Endodermal cell (in vitro differentiated cells): ENCODE results near the gene TTLL11. TPM values are rescaled to one million over a fixed set of nuclear protein-coding genes. Genes with fewer than 3 reads are reported as not detected.

Experiments
- DNase-seq: peaks from one replicate; pipeline ENCODE4 v3.0.0-alpha.2; 2017
- H3K27ac ChIP-seq: 2 replicates; pipeline ENCODE4 v1.5.1; 2013; ENCODE audit warnings: mild to moderate bottlenecking, low read depth, low read length, moderate library complexity
- H3K27me3 ChIP-seq: 2 replicates; pipeline ENCODE4 v1.6.1; 2013; ENCODE audit warnings: mild to moderate bottlenecking, low read length, moderate library complexity; ENCODE audit not compliant: insufficient read depth, control insufficient read depth, poor library complexity, severe bottlenecking
- H3K36me3 ChIP-seq: 2 replicates; pipeline ENCODE4 v1.7.0; 2013; ENCODE audit warnings: mild to moderate bottlenecking, low read length, moderate library complexity; ENCODE audit not compliant: control insufficient read depth, insufficient read depth
- H3K4me1 ChIP-seq: one replicate; pipeline ENCODE4 v1.7.0; 2013; ENCODE audit warnings: low read length; ENCODE audit not compliant: control insufficient read depth, insufficient read depth
- H3K4me3 ChIP-seq: 2 replicates; pipeline ENCODE4 v1.5.1; 2013; ENCODE audit warnings: mild to moderate bottlenecking, low read length, moderate library complexity
- H3K9ac ChIP-seq: 2 replicates; pipeline ENCODE4 v1.6.1; 2013; ENCODE audit warnings: mild to moderate bottlenecking, low read length, moderate library complexity; ENCODE audit not compliant: poor library complexity, severe bottlenecking; ENCODE audit errors: extremely low read depth
- H3K9me3 ChIP-seq: 2 replicates; pipeline ENCODE4 v1.6.1; 2013; ENCODE audit warnings: mild to moderate bottlenecking, low read length, moderate library complexity; ENCODE audit not compliant: control insufficient read depth
- H3K27ac Mint-ChIP-seq: 2 replicates; pipeline ENCODE4 v1.8.0; 2020; ENCODE audit warnings: mixed read lengths
- H3K27me3 Mint-ChIP-seq: 2 replicates; pipeline ENCODE4 v1.8.0; 2021; ENCODE audit warnings: mild to moderate bottlenecking, mixed read lengths; ENCODE audit not compliant: insufficient read depth
- H3K36me3 Mint-ChIP-seq: 2 replicates; pipeline ENCODE4 v1.8.0; 2020; ENCODE audit warnings: low read depth, mixed read lengths
- H3K4me1 Mint-ChIP-seq: 2 replicates; pipeline ENCODE4 v1.8.0; 2020; ENCODE audit warnings: mixed read lengths
- H3K4me3 Mint-ChIP-seq: 2 replicates; pipeline ENCODE4 v1.8.0; 2020; ENCODE audit warnings: mild to moderate bottlenecking, moderate library complexity, mixed read lengths
- H3K9me3 Mint-ChIP-seq: 2 replicates; pipeline ENCODE4 v1.8.0; 2020; ENCODE audit warnings: mild to moderate bottlenecking, mixed read lengths
- WGBS, 2 experiments: methylation state at CpG; one replicate each; pipeline versions ENCODE4 v1.1.5 to v1.1.7; 2013; ENCODE audit warnings: missing lambda C conversion rate in 2 of 2, mixed read lengths in 1 of 2; ENCODE audit not compliant: insufficient coverage in 1 of 2, insufficient read length in 1 of 2; 5-methylcytosine and 5-hydroxymethylcytosine counted together
- total RNA-seq, 2 donors: library from RNA; stranded (reverse); fragmentation: NEBNext Ultra II Directional in 1 of 2; extraction: Animal tissue kit (Norgen Biotek cat#: 25700) in 1 of 2; gene quantifications; 2 replicates in 1 of 2; 3 replicates in 1 of 2; pipeline ENCODE4 v1.2.1, GENCODE V29; 2021
- TF ChIP-seq, protein P1 (sequence below): fragments of 200-600 bp; sonication (generic); conservative IDR thresholded peaks from 2 replicates; pipeline ENCODE4 v1.5.0; 2021; ENCODE audit warnings: antibody characterized with exemption, mild to moderate bottlenecking

Gene TTLL11
- total RNA-seq, 2 donors from 2014 or later: 0.68 TPM; not detected in 1

DNA sequence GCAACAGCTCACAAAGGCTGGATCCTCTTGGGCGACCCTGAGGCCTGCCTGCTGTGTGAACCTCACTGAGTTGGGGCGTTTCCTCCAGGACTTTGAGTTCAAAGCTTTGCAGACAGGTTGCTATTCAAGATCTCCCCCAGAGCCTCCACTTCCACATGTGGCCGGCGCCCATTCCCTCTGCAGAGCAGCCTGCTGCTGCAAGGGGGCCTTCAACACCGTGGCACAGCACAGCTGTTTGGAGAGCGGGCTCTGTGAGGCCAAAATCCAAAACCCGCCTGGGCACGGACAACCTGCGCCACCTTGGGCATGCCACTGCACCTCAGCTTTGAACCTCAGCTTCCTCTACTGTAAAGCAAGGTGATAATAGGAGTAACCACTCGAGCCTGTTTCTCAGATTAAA lies 281.4 kb downstream of the TTLL11 start:
- no peak overlapping the region for H3K4me3 Mint-ChIP-seq
- peaks cover 38% of the 10 kb centered on the region for H3K27me3 ChIP-seq
- H3K9me3 ChIP-seq: no peaks in the 10 kb centered on the region
- no peak overlapping the region for H3K9ac ChIP-seq
- peaks cover 26% of the 10 kb centered on the region for H3K27me3 Mint-ChIP-seq
- DNase-seq: peak; percentile 45
- no peaks in the 10 kb centered on the region for H3K9me3 Mint-ChIP-seq
- TF ChIP-seq, protein P1, sequence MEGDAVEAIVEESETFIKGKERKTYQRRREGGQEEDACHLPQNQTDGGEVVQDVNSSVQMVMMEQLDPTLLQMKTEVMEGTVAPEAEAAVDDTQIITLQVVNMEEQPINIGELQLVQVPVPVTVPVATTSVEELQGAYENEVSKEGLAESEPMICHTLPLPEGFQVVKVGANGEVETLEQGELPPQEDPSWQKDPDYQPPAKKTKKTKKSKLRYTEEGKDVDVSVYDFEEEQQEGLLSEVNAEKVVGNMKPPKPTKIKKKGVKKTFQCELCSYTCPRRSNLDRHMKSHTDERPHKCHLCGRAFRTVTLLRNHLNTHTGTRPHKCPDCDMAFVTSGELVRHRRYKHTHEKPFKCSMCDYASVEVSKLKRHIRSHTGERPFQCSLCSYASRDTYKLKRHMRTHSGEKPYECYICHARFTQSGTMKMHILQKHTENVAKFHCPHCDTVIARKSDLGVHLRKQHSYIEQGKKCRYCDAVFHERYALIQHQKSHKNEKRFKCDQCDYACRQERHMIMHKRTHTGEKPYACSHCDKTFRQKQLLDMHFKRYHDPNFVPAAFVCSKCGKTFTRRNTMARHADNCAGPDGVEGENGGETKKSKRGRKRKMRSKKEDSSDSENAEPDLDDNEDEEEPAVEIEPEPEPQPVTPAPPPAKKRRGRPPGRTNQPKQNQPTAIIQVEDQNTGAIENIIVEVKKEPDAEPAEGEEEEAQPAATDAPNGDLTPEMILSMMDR: no peak
- H3K4me3 ChIP-seq: no peak overlapping the region
- no peak overlapping the region for H3K27ac Mint-ChIP-seq
- no peaks in the 10 kb centered on the region for H3K36me3 Mint-ChIP-seq
- 90 to 95% methylated on average over 9 to 10 of the region's 10 CpGs for WGBS, 2 experiments
- no peaks in the 10 kb centered on the region for H3K4me1 ChIP-seq
- peaks cover 8% of the 10 kb centered on the region for H3K4me1 Mint-ChIP-seq
- H3K36me3 ChIP-seq: no peaks in the 10 kb centered on the region
- H3K27ac ChIP-seq: no peak overlapping the region

DNA sequence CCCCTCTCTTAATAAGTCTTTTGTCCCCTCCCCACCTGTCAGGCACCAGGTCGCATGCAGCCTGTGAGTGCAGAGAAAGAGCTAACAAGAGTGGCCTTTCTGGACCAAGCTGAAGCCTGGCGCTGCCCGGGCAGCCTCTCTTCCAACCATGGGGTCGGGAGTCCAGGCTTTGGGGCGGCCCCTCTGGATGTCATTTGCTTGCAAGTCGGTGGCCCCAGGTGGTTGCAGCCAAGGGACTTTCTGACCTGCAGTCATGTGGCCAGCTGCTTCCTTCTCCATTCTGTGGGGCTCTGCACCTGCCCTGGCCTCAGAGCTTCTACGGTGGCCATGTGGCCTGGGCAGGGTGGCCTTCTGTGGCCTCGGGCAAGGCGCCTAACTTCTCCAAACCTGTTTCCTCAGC lies 282.0 kb downstream of the TTLL11 start:
- 86 to 96% methylated on average over 4 to 9 of the region's 9 CpGs for WGBS, 2 experiments
- H3K9ac ChIP-seq: no peak overlapping the region
- H3K4me3 ChIP-seq: no peak overlapping the region
- no peaks in the 10 kb centered on the region for H3K36me3 Mint-ChIP-seq
- TF ChIP-seq, protein P1: no peak
- peak; percentile 34 for DNase-seq
- H3K27me3 Mint-ChIP-seq: peaks cover 20% of the 10 kb centered on the region
- no peaks in the 10 kb centered on the region for H3K9me3 Mint-ChIP-seq
- peaks cover 5% of the 10 kb centered on the region for H3K4me1 Mint-ChIP-seq
- H3K4me3 Mint-ChIP-seq: no peak overlapping the region
- no peaks in the 10 kb centered on the region for H3K4me1 ChIP-seq
- H3K27me3 ChIP-seq: peaks cover 32% of the 10 kb centered on the region
- no peaks in the 10 kb centered on the region for H3K9me3 ChIP-seq
- H3K27ac Mint-ChIP-seq: no peak overlapping the region
- no peaks in the 10 kb centered on the region for H3K36me3 ChIP-seq
- no peak overlapping the region for H3K27ac ChIP-seq

DNA sequence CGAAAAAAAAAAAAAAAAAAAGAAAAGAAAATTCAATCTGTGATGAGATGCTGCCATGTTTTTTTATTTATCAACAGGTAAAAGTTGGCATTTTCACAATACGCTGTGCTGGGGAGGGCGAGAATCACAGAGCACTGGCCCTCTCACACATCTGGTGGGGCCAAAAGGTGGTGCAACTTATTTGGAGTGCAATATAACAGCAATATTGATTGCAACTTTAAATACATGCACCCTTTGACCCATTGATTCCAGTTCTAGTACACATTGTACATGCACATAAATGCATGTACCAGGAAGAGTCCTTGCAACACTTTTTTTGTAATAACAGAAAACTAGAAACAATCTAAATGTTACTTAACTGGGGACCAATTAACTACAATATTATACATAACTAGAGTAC lies 282.6 kb downstream of the TTLL11 start:
- DNase-seq: no peak
- Histone ChIP-seq H3K27ac (no peak overlapping the region), H3K4me1 (no peaks in the 10 kb centered on the region), H3K27me3 (peaks cover 25% of the 10 kb centered on the region), H3K9ac (no peak overlapping the region), H3K36me3 (no peaks in the 10 kb centered on the region), H3K4me3 (no peak overlapping the region), H3K9me3 (no peaks in the 10 kb centered on the region)
- 91% methylated on average over 3 of the region's 3 CpGs; no CpG with 5 or more reads in 1 of the 2 experiments for WGBS, 2 experiments
- Mint-ChIP-seq H3K27ac (no peak overlapping the region), H3K36me3 (no peaks in the 10 kb centered on the region), H3K4me3 (no peak overlapping the region), H3K27me3 (peaks cover 14% of the 10 kb centered on the region), H3K4me1 (peaks cover 5% of the 10 kb centered on the region), H3K9me3 (no peaks in the 10 kb centered on the region)
- TF ChIP-seq, protein P1: no peak
